ENCODE data around the gene GALNT1.
"Not testable (repeated sequence)": the region's sequence is repeated elsewhere in the genome, so short reads cannot be mapped to it uniquely, and the experiment has no call there.

- TF ChIP-seq, protein P1, sequence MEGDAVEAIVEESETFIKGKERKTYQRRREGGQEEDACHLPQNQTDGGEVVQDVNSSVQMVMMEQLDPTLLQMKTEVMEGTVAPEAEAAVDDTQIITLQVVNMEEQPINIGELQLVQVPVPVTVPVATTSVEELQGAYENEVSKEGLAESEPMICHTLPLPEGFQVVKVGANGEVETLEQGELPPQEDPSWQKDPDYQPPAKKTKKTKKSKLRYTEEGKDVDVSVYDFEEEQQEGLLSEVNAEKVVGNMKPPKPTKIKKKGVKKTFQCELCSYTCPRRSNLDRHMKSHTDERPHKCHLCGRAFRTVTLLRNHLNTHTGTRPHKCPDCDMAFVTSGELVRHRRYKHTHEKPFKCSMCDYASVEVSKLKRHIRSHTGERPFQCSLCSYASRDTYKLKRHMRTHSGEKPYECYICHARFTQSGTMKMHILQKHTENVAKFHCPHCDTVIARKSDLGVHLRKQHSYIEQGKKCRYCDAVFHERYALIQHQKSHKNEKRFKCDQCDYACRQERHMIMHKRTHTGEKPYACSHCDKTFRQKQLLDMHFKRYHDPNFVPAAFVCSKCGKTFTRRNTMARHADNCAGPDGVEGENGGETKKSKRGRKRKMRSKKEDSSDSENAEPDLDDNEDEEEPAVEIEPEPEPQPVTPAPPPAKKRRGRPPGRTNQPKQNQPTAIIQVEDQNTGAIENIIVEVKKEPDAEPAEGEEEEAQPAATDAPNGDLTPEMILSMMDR (conservative IDR thresholded peaks at IDR 0.05 in 1 of 2, IDR thresholded peaks at IDR 0.05 in 1 of 2; ENCODE audit: extremely low read depth in 1 of 2, insufficient read depth in 1 of 2, low read depth in 1 of 2, low read length in 2 of 2) = not testable (repeated sequence)
- not testable (repeated sequence) for TF ChIP-seq EZH2 (IDR thresholded peaks at IDR 0.05; ENCODE audit: borderline replicate concordance, low read length)
Measured at GRCh38 chr18:35576240-35576845, 5.2 kb upstream of the GALNT1 start.
